SK-N-SH (cell line): ENCODE data around the gene INPP5E.

Source experiments
- EP300 ChIP-seq, 2 experiments: IDR thresholded peaks; 2 replicates each; pipeline versions ENCODE4 v1.4.0 to v1.6.1; 2012; ENCODE audit warnings: borderline replicate concordance in 1 of 2, low read depth in 1 of 2, low read length in 1 of 2
- EZH2phosphoT487 ChIP-seq: fragments of 200-600 bp; sonication (generic); IDR thresholded peaks from 2 replicates; pipeline ENCODE4 v1.6.1; 2017; ENCODE audit warnings: low read depth, mixed run types, mild to moderate bottlenecking, antibody characterized with exemption, moderate library complexity, borderline replicate concordance
- FOSL2 ChIP-seq: IDR thresholded peaks from 2 replicates; pipeline ENCODE4 v1.4.0; 2012; ENCODE audit warnings: low read depth, mild to moderate bottlenecking, moderate library complexity, borderline replicate concordance
- FOXJ3 ChIP-seq: sonication (generic); formaldehyde crosslinking; IDR thresholded peaks from 2 replicates; pipeline ENCODE4 v1.5.1; 2020; ENCODE audit warnings: mild to moderate bottlenecking, missing genetic modification reagents
- NRF1 ChIP-seq: IDR thresholded peaks from 2 replicates; pipeline ENCODE4 v1.6.1; 2012; ENCODE audit warnings: low read depth, mild to moderate bottlenecking, low read length
- RAD21 ChIP-seq: IDR thresholded peaks from 2 replicates; pipeline ENCODE4 v1.6.1; 2012; ENCODE audit warnings: mild to moderate bottlenecking, low read length
- SMC3 ChIP-seq: IDR thresholded peaks from 2 replicates; pipeline ENCODE4 v1.6.1; 2012; ENCODE audit warnings: low read depth, low read length, improper control_type of control experiment
- TAF1 ChIP-seq: IDR thresholded peaks from 2 replicates; pipeline ENCODE4 v1.6.1; 2012; ENCODE audit warnings: low read depth, mild to moderate bottlenecking, low read length, moderate library complexity, borderline replicate concordance
- YY1 ChIP-seq: IDR thresholded peaks from 2 replicates; pipeline ENCODE4 v1.4.0; 2012; ENCODE audit warnings: low read depth, mild to moderate bottlenecking
- TF ChIP-seq, protein P1 (sequence below): IDR thresholded peaks from 2 replicates; pipeline ENCODE4 v1.4.0; 2012; ENCODE audit warnings: low read depth
- TF ChIP-seq, protein P2 (sequence below): fragments of 200-600 bp; sonication (generic); IDR thresholded peaks from 2 replicates; pipeline ENCODE4 v1.6.1; 2017; ENCODE audit warnings: antibody characterized with exemption, mild to moderate bottlenecking, moderate library complexity
- TF ChIP-seq, protein P3 (sequence below): IDR thresholded peaks from 2 replicates; pipeline ENCODE4 v1.4.0; 2012; ENCODE audit warnings: low read depth, borderline replicate concordance
- TF ChIP-seq, protein P4 (sequence below): IDR thresholded peaks from 2 replicates; pipeline ENCODE4 v1.6.1; 2012; ENCODE audit warnings: mild to moderate bottlenecking, low read depth, low read length, moderate library complexity
- TF ChIP-seq, protein P5 (sequence below): IDR thresholded peaks from 2 replicates; pipeline ENCODE4 v1.4.0; 2012; ENCODE audit warnings: low read depth, borderline replicate concordance

DNA sequence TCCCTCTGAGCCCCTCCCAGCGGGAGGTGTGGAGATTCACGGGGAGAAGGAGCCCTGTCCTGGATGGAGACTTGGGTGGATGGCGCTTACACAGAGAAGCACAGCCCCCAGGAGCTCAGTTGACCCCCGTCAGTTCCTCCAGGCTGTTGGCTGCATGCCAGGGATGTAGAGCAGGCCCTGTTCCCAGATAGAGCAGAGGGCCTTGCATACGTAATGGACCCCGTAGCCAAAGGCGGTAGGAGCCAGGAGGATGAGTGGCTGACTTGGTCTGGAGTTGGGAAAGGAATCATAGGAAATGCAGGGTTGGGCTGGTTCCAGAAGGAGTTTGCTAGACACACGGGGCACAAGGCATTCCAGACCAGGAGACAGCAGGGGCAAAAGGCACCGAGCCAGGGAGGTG, 26.7 kb downstream of the INPP5E start:
- TF ChIP-seq, protein P1, sequence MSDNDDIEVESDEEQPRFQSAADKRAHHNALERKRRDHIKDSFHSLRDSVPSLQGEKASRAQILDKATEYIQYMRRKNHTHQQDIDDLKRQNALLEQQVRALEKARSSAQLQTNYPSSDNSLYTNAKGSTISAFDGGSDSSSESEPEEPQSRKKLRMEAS = no peak
- TF ChIP-seq, protein P2, sequence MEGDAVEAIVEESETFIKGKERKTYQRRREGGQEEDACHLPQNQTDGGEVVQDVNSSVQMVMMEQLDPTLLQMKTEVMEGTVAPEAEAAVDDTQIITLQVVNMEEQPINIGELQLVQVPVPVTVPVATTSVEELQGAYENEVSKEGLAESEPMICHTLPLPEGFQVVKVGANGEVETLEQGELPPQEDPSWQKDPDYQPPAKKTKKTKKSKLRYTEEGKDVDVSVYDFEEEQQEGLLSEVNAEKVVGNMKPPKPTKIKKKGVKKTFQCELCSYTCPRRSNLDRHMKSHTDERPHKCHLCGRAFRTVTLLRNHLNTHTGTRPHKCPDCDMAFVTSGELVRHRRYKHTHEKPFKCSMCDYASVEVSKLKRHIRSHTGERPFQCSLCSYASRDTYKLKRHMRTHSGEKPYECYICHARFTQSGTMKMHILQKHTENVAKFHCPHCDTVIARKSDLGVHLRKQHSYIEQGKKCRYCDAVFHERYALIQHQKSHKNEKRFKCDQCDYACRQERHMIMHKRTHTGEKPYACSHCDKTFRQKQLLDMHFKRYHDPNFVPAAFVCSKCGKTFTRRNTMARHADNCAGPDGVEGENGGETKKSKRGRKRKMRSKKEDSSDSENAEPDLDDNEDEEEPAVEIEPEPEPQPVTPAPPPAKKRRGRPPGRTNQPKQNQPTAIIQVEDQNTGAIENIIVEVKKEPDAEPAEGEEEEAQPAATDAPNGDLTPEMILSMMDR = no peak
- TF ChIP-seq RAD21 (no peak), SMC3 (no peak), EZH2phosphoT487 (no peak), EP300 (IDR thresholded peaks at IDR 0.05; ENCODE audit: borderline replicate concordance in 1 of 2, low read depth in 1 of 2, low read length in 1 of 2) (no peak), FOSL2 (no peak), NRF1 (no peak), TAF1 (no peak), FOXJ3 (CRISPR knock-in tag) (no peak), YY1 (no peak)
- TF ChIP-seq, protein P3, sequence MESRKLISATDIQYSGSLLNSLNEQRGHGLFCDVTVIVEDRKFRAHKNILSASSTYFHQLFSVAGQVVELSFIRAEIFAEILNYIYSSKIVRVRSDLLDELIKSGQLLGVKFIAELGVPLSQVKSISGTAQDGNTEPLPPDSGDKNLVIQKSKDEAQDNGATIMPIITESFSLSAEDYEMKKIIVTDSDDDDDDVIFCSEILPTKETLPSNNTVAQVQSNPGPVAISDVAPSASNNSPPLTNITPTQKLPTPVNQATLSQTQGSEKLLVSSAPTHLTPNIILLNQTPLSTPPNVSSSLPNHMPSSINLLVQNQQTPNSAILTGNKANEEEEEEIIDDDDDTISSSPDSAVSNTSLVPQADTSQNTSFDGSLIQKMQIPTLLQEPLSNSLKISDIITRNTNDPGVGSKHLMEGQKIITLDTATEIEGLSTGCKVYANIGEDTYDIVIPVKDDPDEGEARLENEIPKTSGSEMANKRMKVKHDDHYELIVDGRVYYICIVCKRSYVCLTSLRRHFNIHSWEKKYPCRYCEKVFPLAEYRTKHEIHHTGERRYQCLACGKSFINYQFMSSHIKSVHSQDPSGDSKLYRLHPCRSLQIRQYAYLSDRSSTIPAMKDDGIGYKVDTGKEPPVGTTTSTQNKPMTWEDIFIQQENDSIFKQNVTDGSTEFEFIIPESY = no peak
- TF ChIP-seq, protein P4, sequence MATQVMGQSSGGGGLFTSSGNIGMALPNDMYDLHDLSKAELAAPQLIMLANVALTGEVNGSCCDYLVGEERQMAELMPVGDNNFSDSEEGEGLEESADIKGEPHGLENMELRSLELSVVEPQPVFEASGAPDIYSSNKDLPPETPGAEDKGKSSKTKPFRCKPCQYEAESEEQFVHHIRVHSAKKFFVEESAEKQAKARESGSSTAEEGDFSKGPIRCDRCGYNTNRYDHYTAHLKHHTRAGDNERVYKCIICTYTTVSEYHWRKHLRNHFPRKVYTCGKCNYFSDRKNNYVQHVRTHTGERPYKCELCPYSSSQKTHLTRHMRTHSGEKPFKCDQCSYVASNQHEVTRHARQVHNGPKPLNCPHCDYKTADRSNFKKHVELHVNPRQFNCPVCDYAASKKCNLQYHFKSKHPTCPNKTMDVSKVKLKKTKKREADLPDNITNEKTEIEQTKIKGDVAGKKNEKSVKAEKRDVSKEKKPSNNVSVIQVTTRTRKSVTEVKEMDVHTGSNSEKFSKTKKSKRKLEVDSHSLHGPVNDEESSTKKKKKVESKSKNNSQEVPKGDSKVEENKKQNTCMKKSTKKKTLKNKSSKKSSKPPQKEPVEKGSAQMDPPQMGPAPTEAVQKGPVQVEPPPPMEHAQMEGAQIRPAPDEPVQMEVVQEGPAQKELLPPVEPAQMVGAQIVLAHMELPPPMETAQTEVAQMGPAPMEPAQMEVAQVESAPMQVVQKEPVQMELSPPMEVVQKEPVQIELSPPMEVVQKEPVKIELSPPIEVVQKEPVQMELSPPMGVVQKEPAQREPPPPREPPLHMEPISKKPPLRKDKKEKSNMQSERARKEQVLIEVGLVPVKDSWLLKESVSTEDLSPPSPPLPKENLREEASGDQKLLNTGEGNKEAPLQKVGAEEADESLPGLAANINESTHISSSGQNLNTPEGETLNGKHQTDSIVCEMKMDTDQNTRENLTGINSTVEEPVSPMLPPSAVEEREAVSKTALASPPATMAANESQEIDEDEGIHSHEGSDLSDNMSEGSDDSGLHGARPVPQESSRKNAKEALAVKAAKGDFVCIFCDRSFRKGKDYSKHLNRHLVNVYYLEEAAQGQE = no peak
- TF ChIP-seq, protein P5, sequence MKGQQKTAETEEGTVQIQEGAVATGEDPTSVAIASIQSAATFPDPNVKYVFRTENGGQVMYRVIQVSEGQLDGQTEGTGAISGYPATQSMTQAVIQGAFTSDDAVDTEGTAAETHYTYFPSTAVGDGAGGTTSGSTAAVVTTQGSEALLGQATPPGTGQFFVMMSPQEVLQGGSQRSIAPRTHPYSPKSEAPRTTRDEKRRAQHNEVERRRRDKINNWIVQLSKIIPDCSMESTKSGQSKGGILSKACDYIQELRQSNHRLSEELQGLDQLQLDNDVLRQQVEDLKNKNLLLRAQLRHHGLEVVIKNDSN = no peak
